ENCODE measurements around the gene CRTAC1.

The CRTAC1 gene

GRCh38 chr10:97825020-97825760, 205.2 kb downstream of the CRTAC1 start:
- TF ChIP-seq CTCF (IDR thresholded peaks at IDR 0.05; ENCODE audit: borderline replicate concordance, insufficient read depth, low read depth, low read length), result no peak

GRCh38 chr10:97823734-97824133, 206.7 kb downstream of the CRTAC1 start:
- no peak overlapping the region for H3K4me3 ChIP-seq (ENCODE audit: low read depth, low read length)
- TF ChIP-seq CTCF (IDR thresholded peaks at IDR 0.05; ENCODE audit: borderline replicate concordance, insufficient read depth, low read depth, low read length), result no peak

More at GRCh38 chr10:97825020-97825760, 205.2 kb downstream of the CRTAC1 start:
- no peak overlapping the region for H3K4me3 ChIP-seq (ENCODE audit: low read depth, low read length)

GRCh38 chr10:97822261-97822687, 208.1 kb downstream of the CRTAC1 start:
- no peak overlapping the region for H3K4me3 ChIP-seq (ENCODE audit: low read depth, low read length)
- no peak for TF ChIP-seq CTCF (IDR thresholded peaks at IDR 0.05; ENCODE audit: borderline replicate concordance, insufficient read depth, low read depth, low read length)

- no peak for TF ChIP-seq CTCF (IDR thresholded peaks at IDR 0.05; ENCODE audit: borderline replicate concordance, insufficient read depth, low read depth, low read length)
- no peak overlapping the region for H3K4me3 ChIP-seq (ENCODE audit: low read depth, low read length)
These were observed 208.9 kb downstream of the CRTAC1 start for GRCh38 chr10:97821308-97822038.

- no peak overlapping the region for H3K4me3 ChIP-seq (ENCODE audit: low read depth, low read length)
- TF ChIP-seq CTCF (IDR thresholded peaks at IDR 0.05; ENCODE audit: borderline replicate concordance, insufficient read depth, low read depth, low read length), result no peak
These were observed 210.2 kb downstream of the CRTAC1 start for GRCh38 chr10:97820096-97820704.

- no peak overlapping the region for H3K4me3 ChIP-seq (ENCODE audit: low read depth, low read length)
- no peak for TF ChIP-seq CTCF (IDR thresholded peaks at IDR 0.05; ENCODE audit: borderline replicate concordance, insufficient read depth, low read depth, low read length)
These were observed 211.8 kb downstream of the CRTAC1 start for GRCh38 chr10:97818572-97818971.

Measured in GM12875 (cell line).